COLO668 (cell line): ENCODE results near the gene DNAJB8.

Source experiments
- DNase-seq: peaks from one replicate; lab custom pipeline; 2025; ENCODE audit not compliant: unreplicated experiment; lab: John Stamatoyannopoulos, UW

The DNAJB8 gene

DNA sequence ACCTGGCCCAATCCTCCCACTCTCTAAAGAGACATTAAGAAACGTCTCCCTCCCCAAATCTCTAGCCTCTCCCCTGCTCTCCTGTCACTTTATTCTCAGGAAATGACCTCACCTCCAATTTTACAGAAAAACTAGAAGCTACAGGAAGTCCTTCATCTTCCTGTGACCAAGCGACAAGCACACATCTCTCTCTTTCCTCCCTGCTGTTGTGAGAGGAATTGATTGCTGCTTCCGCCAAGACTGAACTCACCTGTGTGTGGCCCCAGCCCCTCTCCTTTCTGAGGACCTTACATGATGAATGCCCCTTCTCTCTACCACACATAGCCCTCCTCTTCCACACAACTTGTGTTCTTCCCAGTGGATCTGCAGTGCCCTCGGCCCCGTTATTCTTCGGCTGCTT, 18.2 kb downstream of the DNAJB8 start:
- no peak for DNase-seq

DNA sequence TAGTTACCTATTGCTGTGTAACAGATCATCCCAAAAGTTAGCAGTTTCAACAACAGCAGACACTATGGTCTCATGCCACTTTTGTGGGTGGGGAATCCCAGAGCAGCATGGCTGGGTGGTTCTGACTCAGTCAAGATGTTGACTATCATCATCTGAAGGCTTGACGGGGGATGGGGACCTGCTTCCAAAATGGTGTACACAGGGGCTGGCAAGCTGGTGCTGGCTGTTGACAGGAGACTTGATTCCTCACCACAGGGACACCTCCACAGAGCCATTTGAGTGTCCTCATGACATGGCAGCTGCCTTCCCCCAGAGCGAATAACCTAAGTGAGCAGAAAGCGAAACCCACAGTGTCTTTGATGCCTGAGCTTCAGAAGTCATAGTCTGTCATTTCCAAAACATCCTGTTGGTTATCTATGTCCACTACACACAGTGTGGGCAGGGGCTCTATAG, 19.1 kb downstream of the DNAJB8 start:
- no peak for DNase-seq

DNA sequence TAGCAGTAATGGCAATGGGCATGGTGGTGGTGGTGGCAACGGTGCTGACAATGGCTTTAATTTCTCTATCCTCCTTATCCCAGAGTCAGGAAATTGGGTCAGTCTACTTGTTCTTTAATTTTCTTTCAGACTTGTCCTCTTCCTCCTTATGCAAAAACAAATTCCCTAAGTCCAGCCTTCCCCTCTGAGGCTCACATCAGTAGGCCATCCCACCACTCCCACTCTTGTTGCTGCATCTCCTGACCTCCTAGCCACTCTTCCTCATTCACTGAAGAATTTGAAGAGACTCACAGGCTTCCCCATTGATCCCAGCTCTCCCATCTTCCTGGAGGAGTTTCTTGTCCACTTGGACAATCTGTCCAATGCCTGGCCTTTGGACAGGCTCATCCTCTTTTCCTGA, 19.9 kb downstream of the DNAJB8 start:
- no peak for DNase-seq

DNA sequence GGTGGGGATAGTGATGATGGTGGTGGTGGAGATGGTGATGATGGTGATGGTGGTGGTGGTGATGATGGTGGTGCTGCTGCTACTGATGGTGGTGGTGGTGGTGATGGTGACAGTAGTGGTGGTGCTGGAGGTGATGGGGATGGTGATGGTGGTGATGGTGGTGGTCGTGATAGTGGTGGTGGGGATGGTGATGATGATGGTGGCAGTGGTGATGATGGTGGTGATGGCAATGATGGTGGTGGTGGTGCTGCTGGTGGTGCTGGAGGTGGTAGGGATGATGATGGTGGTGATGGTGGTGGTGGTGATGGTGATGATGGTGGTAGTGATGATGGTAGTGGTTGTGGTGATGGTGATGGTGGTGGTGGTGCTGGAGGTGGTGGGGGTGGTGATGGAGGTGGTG, 21.3 kb downstream of the DNAJB8 start:
- DNase-seq: no peak

DNA sequence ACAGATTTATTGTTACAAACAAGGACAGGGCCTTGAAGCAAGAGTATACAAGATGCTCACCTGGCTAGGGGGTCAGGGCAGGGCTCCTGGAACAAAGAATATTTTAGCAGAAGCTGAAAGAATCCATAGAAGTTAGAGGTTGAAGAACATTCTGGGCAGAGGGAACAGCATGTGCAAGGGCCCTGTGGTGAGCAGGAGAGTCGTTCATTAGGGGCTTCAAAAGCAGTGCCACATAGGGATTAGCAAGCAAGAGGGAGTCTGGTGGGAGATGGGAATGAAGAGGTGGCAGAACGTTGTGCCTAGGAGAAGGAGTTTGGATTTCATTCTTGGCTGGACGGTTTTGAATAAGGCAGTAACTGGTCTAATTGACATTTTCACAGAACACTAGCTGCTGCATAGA, 22.9 kb downstream of the DNAJB8 start:
- DNase-seq: no peak

DNA sequence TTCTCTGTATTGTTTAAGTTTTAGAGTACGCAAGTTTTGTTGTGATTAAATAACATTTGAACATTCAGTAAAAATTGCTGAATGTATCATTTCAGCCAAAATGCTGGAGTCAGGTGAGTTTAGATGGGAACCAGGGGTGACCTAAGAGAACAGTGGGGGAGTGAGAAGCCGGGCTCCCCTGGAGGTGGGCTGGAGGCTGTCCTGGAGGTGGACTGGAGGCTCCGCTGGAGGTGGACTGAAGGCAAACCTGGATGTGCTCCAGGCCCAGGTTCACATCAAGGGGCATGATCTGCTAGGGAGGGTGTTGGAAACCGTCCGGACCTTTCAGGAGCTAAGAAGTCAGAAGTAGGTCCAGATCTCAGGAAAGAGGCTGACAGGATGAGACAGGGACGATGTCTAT, 23.7 kb downstream of the DNAJB8 start:
- DNase-seq: no peak

DNA sequence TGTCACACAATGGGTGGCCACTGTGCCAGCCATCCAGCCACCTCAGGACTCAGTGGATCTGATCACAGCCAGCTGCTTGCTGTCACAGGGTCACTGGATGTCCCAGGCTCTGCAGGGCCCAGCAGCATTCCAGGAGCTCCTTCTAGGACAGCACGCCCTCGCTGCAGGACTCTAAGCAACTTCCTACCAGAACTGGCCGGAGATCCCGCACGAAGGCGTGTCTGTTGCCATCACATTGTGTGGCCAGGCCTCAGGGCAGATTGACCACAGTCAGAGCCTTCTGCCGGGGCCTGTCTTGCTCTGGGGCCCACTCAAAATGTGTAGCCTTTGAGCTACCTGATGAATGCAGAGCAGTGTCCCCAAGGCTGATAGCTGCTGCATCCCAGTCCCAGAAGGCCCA, 24.6 kb downstream of the DNAJB8 start:
- no peak for DNase-seq

DNA sequence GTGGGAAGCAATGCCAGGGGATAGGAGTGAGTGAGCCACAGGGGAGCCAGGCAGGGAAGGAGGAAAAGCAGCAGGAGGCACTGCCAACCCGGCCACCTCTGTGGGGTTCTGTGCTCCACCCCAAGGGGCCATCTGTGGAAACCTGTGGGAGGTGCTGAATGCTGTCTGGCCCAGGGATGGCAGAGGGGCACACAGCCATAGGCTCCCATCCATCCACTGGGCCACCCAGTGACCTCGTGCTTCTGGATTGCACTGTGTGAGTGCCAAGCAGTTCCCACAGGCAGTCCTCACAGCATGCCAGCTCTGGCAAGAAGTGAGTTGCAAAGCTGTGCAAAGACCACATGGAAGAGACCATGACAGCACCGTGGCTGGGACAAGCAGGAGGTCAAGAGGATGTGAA, 27.5 kb downstream of the DNAJB8 start:
- no peak for DNase-seq

DNA sequence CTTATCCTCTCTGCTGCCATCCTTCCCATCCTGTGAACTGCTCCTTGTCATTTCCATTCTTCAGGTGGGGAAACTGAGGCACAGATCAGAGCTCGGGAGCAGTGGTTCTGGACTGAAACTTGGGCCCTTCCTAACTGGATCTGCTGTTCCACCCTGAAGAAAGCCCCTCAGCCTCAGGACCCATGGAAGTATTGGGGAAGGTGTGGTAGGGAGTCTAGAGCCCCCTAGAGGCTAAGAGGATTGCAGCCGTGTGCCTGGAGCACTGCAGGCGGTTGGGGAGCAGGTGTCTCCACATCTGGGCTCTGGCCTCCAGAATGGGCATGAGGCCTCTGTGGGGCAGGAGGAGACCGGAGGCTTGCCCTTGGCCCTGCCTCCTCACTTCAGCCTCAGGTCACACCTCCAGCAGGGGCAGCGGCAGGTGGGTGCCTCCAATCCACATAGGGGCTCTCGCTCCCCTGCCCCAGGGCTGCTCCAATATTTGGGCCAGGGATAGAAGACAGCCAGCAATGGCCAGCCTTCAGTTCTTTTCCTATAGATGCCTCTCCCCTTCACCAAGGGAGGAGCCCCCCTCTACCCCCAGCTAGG, 28.1 kb downstream of the DNAJB8 start:
- no peak for DNase-seq

DNA sequence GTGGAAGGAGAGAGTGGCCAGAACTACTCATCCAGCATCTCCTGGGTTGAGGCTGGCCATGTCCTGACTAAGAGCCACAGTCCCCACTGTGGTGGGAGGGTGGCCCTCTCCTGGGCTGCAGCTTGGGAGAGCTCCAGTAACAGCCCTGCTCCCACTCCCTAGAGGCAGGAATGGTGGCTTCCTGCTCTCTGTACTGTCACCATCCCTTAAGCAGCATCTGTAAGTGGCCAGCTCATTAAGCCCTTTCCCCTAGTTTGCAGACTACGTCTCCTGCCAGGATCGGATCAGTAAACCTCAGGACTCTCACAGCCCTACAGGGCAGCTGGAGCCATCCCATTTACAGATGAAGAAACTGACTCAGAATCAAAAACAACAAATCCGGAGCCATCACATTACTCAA, 30.5 kb downstream of the DNAJB8 start:
- no peak for DNase-seq

DNA sequence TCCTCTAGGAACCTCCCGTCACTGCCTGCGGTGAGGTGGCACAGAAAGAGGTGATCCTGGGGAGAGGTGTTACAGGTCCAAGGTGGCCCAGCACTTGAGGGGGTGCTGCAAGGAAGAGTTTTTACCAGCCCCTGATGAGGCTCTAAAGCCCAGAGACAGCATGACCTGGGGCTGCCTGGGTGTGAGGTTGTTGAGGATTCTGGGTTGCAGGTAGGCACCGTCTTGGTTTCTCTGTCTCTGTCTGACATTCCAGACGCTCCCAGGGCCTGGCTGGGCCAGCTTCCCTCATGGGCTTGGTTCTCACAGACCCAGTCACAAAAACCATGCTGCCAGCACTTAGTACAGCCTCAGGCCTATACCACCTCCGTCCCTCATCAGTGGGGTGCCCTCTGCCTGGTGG, 31.1 kb downstream of the DNAJB8 start:
- no peak for DNase-seq

DNA sequence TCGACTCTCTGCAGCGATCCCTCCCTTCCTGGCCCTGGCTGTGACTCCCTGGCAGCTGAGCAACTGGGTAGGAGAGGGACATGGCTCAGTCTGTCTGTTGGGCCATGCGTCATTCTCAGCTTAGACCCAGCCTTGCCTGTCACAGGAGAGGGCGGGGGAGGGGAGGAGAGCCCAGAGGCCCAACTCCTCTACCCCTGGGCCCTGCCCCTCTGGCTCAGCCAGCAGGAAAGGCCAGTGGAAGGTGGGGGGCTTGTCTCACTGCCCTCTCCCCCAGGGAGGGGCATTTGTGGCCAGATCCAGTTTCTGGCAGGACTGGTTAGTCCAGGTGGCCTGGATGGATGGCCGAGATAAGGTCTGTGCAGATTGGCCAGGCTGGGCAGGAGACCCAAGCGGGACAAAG, 31.6 kb downstream of the DNAJB8 start:
- DNase-seq: no peak

DNA sequence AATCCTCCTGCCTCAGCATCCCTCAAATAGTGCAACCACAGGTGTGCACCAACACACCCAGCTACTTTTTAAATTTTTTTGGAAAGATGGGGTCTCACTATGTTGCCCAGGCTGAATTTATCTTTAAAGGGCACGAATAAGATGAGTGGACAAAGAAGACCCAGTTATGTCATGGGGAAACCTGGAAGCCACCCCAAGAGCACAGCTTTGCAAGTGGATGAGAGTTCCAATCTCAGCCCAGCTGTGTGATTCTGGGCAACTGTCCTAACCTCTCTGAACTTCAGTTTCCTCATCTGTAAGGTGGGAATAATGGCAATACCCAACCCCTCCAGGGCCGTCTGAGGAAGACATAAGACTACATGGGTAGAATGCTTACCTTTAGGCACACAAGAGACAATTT, 32.2 kb downstream of the DNAJB8 start:
- no peak for DNase-seq

DNA sequence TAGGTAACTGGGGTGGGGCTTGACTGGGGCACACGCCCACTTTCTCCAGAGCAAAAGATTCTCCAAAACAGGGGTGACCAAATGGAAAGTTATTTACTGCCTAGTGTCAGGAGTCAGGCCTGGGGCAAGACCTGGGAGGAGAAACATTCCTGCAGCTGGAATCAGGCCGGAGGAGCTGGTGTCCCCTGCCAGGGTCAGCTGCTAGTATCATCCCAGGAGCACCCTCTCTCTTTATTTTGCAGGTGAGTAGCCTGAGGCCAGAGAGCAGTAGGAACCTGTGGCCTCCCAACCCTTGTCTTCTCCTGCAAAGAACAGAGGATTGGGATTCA, 32.9 kb downstream of the DNAJB8 start:
- DNase-seq: no peak

DNA sequence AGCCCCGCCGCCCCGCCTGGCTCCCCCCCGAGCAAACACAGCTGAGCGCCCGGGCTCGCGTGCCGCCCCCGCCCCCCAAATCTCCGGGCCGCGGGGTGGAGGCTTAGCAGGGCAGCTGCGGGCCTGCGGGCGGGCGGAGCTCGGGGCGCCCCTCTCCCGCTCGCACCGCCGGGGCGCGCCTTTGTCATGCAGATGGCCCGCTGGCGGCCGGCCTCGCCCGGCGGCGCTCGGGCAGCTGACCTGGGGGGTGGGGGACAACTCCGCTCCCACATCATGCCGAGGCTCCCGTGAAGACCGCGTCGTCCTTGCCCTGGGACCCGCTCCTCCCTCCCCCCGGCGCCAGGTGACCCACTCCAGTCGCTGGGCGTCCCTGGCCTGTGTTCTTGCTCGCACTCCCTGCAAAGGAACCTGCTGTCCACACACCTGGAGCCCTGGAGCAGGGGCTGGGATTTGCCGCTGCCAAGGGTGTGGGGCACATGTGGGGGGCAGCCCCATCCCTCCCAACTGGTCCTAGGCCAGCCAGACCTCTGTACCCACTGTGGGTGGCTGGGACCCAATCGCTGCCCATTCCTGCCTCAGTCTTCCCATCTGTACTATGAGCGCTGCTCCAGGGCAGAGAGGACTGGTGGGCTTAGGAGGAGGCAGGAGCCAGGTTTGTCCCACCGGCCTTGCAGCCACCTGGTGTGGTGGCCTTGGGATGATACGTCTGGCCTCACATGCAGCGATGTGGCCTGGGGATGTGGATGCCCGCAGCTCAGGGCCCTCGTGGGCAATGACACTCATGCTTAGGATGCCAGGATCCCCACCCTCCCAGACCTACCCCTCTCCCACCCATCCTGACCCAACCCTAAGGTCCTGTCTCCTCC, 33.5 kb downstream of the DNAJB8 start:
- peak; percentile 53 for DNase-seq

DNA sequence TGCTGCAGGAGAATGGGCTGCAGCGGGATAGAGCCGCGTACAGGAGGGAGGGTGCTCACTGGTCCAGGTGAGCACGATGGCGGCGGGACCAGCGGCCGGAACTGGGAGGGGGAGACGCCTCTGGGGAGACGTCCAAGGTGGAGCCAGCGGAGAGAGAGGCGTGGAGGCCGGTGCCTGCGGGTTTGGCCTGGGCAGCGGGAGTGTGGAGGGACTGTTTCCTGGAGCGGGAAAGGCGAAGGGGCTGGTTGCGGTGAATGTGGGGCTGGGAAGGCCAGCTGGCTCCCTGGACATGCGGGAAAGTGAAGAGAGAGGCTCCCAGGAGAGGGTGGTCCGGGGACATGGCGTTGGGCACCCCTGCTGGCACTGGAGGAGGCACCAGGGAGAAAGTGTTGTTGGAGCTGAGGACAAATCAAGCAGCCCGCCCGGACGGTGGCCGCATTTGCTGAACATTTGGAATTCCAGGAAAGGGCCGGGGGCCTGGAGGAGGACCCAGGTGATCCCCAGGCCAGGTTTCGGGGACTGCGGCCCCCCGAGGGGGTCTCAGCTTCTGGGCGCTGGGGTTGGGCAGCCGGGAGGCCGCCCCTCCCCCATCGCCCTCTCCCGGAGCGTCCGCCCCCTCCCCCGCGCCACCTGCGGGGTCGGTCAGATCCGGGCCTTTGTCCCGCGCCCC, 34.3 kb downstream of the DNAJB8 start:
- DNase-seq: peak; percentile 39

DNA sequence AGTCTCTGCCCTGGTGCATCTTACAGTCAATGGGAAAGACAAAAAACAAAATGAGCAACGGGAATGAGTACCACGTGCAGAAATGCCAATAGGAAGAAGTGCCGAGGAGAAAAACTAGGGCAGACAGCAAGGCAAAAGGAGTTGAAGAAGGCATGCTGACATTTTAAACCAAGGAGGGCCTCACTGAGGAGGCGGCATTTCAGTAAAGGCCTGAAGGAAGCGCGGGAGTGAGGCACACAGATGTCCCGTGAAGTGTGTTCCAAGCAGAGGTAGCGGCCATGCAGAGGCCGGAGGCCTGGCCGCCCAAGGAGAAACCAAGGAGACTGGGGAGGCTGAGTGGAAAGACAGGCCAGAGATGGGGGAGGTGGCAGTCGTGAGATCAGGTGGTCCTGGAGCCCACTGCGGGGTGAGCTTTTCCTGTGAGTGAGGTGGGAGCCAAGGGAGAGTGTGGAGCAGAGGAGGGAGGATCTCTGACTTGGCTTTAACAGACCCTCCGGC, 34.8 kb downstream of the DNAJB8 start:
- no peak for DNase-seq

DNA sequence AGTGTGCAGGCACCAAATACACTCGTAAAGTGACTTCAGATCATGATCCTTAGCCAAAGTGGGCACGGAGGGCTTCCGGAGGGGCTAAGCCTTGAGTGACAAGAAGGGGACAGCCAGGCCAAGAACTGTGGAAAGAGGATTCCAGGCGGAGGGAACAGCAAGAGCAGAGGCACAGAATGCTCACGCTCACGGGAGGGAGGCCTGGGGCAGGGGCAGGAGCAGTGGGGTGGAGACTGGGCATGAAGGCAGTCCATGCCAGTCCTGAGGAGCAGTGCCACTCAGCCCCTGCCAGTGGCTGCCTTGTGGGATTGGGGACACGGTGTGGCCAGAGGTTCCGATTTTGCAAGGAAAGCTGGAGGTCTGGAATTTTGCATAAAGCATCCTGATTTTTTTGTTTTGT, 36.0 kb downstream of the DNAJB8 start:
- no peak for DNase-seq

DNA sequence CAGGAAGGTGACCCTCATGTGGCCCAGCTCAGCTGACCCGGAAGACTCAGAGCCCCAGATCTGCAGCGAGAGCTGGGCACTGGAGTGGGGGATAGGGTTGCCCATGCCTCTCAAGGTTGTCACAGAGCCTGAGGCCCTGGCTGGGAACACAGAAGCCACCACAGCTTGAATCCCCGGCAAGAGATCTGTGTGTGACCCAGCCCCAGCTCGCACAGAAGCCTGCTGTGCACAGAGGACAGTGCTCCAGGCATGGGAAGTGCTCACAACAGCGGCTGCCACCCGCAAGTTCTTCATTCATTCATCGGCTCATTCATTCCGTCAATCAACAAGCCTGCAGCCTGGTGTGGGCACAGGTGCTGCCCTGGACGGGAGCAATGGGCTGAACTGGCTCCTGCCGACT, 36.4 kb downstream of the DNAJB8 start:
- no peak for DNase-seq

DNA sequence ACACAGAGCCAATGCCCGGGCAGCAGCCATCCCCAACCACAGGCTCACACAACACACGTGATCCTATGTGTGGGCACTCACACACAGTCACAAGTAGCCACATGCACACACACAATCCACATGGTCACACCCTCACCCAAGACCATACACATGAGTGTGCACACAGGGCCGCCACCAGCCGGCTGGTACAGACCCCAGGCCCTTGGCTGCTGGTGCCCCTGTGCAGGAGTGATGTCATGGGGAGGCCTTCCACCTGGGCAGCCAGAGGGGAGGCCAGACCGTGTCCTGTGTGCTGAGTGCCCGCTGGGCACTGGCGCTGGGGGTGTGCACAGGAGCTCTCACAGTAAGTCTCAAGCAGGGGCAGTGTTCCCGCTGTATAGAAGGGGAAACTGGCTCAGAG, 36.9 kb downstream of the DNAJB8 start:
- DNase-seq: no peak

DNA sequence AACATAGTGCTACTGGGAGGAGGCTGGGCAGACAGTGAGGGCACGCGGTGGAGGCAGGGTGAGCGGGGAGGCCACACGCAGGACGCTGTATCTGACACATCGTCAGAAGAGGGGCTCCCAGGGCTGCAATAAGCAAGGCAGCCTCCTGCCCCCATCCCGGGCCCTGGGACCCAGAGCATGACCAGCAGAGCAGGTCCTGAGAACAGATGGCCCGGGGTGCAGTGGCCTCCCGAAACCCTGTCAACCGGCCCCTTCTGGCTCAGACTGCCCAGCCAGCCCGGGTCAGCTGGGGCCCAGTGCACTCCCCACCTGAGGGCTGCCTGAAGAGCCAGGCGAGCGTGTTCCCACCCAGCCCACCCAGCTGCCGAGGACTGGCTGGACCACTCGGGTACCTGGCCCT, 37.4 kb downstream of the DNAJB8 start:
- no peak for DNase-seq
